ENCODE measurements around the gene ZBTB32.

ZBTB32 gene

GRCh38 chr19:35753634-35754369 is 49.4 kb downstream of the ZBTB32 start:
- no peak for DNase-seq (ENCODE audit: low spot score)

GRCh38 chr19:35754370-35755130 is 50.2 kb downstream of the ZBTB32 start:
- DNase-seq (ENCODE audit: low spot score) = no peak

- no peak for DNase-seq (ENCODE audit: low spot score)
Observed at GRCh38 chr19:35755131-35755549, 50.8 kb downstream of the ZBTB32 start.

GRCh38 chr19:35755550-35756376 is 51.4 kb downstream of the ZBTB32 start:
- peak; percentile 20 for DNase-seq (ENCODE audit: low spot score)

GRCh38 chr19:35756377-35757230 is 52.2 kb downstream of the ZBTB32 start, which contains the start of gene HSPB6:
TSS of gene HSPB6 (minus strand) at chr19:35757029. CDS start at chr19:35757008, 21 bp downstream.
- no peak for DNase-seq (ENCODE audit: low spot score)

- DNase-seq (ENCODE audit: low spot score) = no peak
Observed at GRCh38 chr19:35757231-35757748, 52.9 kb downstream of the ZBTB32 start.

GRCh38 chr19:35757749-35758608 is 53.6 kb downstream of the ZBTB32 start, which contains the start of gene PROSER3:
TSS of gene PROSER3 (plus strand) at chr19:35758176. CDS start at chr19:35758216, 40 bp downstream.
- DNase-seq (ENCODE audit: low spot score) = peak; percentile 100

GRCh38 chr19:35759697-35760096 is 55.3 kb downstream of the ZBTB32 start:
- no peak for DNase-seq (ENCODE audit: low spot score)

GRCh38 chr19:35760711-35761349 is 56.5 kb downstream of the ZBTB32 start:
- DNase-seq (ENCODE audit: low spot score) = no peak

- no peak for DNase-seq (ENCODE audit: low spot score)
Observed at GRCh38 chr19:35764432-35765315, 60.3 kb downstream of the ZBTB32 start.

All from activated CD4-positive, alpha-beta T cell treated with anti-CD3 and anti-CD28 coated beads, Interleukin-2, Interleukin-4, amounts not matched to agents 100 ng/mL and 50 ng/mL, durations not matched to agents 16 hours and 8 hours (primary cell).